HL-60 (cell line): ENCODE results near the gene PHC1.

Experiments
- POLR2AphosphoS5 ChIP-seq: IDR thresholded peaks from 2 replicates; pipeline ENCODE4 v1.6.1; 2012; ENCODE audit warnings: low read depth
- SPI1 ChIP-seq: IDR thresholded peaks from 2 replicates; pipeline ENCODE4 v1.6.1; 2012; ENCODE audit warnings: low read depth, mild to moderate bottlenecking, borderline replicate concordance
- TF ChIP-seq, protein P1 (sequence below): IDR thresholded peaks from one replicate; pipeline ENCODE4 v1.5.1; 2011; ENCODE audit warnings: low read length, control low read depth, inconsistent platforms; ENCODE audit not compliant: insufficient read depth

DNA sequence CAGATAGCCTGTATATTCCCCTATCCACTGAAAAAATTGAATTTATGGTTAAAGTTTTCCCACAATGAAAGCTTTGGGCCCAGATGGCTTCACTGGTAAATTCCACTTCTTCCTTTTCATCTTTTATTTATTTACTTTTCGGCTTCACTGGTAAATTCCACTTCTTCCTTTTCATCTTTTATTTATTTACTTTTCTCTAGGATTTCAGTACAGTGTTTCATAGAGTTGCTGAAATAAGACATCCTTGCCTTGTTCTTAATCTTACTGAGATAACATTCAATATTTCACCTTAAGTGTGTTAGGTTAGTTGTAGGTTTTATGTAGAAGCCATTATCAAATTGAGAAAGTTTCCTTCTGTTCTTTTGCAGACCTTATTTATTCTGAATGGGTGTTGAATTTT is 56.1 kb downstream of the PHC1 start:
- TF ChIP-seq, protein P1, sequence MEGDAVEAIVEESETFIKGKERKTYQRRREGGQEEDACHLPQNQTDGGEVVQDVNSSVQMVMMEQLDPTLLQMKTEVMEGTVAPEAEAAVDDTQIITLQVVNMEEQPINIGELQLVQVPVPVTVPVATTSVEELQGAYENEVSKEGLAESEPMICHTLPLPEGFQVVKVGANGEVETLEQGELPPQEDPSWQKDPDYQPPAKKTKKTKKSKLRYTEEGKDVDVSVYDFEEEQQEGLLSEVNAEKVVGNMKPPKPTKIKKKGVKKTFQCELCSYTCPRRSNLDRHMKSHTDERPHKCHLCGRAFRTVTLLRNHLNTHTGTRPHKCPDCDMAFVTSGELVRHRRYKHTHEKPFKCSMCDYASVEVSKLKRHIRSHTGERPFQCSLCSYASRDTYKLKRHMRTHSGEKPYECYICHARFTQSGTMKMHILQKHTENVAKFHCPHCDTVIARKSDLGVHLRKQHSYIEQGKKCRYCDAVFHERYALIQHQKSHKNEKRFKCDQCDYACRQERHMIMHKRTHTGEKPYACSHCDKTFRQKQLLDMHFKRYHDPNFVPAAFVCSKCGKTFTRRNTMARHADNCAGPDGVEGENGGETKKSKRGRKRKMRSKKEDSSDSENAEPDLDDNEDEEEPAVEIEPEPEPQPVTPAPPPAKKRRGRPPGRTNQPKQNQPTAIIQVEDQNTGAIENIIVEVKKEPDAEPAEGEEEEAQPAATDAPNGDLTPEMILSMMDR = no peak
- TF ChIP-seq SPI1 (no peak), POLR2AphosphoS5 (no peak)
